Stimulated activated naive CD4-positive, alpha-beta T cell (primary cell): ENCODE data around the gene PER3.

Experiments used
- DNase-seq, 6 experiments: peaks; one replicate each; lab custom pipeline; 2025; lab: John Stamatoyannopoulos, UW

The PER3 gene

GRCh38 chr1:7833035-7833434 is 48.9 kb downstream of the PER3 start:
- DNase-seq = no peak

DNA sequence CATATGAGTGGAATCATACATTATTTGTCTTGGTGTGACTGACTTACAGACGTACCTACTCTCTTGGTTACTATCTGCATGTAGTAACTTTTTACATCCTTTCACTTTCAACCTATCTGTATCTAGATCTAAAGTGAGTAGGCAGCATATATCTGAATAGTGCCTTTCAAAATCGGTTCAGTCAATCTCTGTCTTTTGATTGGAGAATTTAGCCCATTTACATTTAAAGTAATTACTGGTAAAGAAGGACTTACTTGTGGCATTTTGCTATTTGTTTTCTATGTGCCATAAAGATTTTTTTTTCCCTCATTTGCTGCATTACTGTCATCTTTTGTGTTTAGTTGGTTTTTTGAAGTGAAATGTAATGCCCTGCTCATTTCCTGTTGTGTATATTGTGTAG is 54.6 kb downstream of the PER3 start:
- no peak for DNase-seq

DNA sequence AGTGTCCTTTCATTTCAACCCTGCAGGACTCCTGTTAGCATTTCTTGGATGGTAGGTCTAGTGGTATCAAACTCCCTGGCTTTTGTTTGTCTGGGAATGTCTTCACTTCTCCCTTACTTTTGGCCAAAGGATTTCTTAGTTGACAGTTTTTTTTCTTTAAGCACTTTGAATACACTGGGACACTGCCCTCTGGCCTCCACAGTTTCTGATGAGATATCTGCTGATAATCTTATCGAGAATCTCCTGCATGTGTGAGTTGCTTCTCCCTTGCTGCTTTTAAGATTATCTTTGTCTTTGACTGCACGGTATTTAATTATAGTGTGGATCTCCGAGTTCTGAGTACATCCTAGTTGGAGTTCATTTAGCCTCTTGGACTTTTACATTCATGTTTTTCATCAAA is 55.4 kb downstream of the PER3 start:
- no peak for DNase-seq

DNA sequence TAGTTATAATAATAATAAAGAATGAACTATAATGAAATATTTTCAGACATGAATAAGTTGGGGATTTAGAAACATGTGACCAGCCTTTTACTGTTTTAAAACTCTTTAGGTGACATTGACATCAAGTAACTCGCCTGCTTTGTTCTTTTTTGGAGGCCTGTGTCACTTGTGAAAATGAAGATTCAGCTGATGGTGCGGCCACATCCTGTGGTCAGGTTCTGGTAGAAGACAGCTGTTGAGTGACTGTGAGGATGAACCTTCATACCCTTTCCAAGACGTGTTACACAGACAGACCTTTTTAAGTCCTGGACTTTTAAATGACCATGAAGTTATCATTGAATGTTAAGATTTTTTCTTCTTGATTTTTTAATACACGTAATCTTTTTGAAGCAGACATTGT is 58.4 kb downstream of the PER3 start:
- DNase-seq = no peak

DNA sequence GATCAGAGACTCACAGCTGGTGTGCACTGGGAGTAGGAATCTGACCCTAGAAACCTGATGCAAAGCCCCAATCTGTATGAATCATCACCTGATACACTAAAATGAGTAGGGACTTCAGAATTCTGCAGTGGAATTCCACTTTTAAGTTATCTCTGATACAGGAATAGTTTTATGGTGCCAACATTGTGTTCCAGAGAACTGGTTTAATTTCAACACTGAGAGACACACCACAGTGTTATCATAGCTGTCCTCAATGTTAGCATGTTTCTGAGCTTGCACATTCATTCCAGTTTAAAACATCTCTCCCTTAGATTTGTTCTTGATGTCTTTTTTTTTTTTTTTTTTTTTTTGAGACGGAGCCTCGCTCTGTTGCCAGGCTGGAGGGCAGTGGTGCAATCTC is 61.7 kb downstream of the PER3 start:
- DNase-seq = no peak

DNA sequence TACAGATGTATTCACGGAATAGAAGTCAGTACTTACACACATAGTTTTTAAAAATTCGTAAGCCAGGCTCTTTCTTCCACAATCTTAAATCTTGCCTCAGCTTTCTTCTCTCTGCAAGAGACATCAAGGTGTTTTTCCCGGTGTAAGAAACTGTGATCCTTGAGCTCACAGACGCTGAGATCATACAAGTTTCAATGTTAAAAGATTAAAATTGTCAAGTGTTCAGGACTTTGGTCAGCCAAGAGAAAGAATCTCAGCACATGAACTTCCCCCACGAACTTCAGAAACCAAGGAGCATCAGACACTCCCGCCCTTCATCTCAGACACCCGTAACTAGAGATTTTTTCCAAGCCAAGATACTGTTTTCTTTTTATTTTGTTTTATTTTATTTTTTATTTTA is 62.6 kb downstream of the PER3 start:
- DNase-seq = no peak

GRCh38 chr1:7847599-7847998 is 63.5 kb downstream of the PER3 start:
- no peak for DNase-seq

GRCh38 chr1:7850786-7851185 is 66.7 kb downstream of the PER3 start:
- no peak for DNase-seq

DNA sequence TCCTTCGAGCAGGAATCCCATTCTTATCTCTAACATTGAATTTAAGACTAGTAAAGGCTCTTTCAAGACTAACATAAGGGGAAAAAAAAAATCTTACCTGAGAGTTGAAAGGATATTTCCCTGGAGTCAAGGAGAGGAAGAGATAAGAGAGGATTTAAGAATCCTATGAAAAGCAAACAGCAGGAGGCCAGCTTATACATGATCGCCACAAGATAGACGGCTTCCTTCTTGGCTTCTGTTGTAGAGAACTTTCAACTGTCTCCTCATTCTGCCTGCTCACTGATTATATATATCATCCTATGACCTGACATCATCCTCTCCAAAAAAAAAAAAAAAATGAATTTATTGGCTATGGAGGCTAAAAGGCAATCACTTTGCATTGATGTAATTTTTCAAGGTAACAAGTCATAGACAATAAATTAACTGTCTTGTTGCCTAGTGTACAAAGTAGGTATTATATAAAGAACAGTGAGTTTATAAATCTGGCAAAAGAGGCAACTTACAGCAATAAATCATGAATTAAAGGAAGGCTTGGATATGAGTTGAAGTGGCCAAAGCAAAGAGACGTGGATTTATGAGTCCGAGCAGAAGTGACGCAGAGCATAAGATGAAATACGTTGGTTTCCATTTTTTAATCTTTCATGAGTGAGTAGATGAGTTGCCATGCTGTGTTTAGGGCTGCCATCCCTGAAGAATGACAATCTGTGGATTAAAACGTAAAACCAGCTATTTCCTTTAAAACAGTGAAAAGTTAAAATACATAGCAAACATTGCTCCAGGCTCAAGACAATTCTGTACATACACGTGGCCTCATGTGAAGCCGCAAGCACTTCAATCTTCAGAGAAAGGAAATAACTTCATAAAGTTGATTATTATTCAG is 69.0 kb downstream of the PER3 start, which contains the start of gene UTS2:
Gene UTS2 (minus strand): TSS at position 262 of the 880 bp plus-strand sequence. CDS start 62 bp downstream, at position 200.
- no peak for DNase-seq

DNA sequence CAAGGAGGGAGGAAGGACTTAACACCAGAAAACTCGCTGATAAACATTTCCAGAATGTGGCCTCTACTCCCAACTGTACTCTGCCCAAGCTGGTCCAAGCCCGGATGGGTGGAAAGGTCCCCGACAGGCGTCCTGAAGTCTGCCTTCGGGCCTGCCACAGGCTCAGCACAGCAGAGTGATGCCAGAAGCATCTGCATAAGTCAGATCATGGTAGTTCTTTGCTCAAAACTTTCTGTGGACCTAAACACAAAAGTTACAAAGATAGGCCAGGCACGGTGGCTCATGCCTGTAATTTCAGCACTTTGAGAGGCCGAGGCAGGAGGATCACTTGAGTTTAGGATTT is 69.6 kb downstream of the PER3 start:
- DNase-seq = no peak

DNA sequence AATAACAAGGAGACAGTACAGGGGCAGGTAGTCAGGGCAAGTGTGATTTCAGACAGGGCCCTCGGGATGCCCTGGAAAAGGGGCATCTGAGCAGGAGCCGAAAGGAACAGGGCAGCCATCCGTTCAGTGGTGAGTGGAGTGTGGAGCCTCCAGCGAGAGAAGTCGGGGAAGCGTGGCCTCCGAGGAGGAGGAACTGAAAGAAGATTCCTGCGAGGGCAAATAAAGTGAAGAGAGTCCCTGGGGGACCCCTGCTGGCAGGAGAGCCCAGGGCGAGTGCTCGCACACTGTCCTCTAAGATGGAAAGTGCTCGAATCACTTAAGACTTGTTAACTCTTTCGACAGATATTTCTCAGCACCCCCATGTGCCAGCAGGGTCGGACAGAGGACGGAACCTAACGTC is 72.3 kb downstream of the PER3 start:
- DNase-seq = no peak

- DNase-seq = no peak
Measured at GRCh38 chr1:7857000-7857399, 72.9 kb downstream of the PER3 start.

DNA sequence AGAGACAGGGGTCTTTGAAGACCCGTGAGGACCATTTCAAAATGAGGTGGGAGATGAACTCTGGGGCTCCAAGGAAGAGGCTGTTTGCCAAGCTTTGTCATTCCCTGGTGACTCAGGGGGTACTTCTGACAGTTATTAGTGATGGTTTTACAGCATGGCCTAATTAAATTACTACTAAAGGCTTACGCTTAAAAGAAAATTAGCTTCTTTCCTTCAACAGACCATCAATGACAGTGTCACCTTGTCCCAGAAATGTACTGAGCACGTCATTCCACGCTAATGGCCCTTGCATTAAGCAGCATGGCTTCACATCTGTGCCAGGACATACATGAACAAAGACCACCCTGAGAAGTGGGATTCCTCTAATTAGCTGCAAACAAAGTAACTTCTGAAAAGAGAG is 73.9 kb downstream of the PER3 start:
- DNase-seq = no peak

GRCh38 chr1:7859406-7859805 is 75.3 kb downstream of the PER3 start:
- no peak for DNase-seq

GRCh38 chr1:7860130-7860529 is 76.0 kb downstream of the PER3 start:
- no peak for DNase-seq

DNA sequence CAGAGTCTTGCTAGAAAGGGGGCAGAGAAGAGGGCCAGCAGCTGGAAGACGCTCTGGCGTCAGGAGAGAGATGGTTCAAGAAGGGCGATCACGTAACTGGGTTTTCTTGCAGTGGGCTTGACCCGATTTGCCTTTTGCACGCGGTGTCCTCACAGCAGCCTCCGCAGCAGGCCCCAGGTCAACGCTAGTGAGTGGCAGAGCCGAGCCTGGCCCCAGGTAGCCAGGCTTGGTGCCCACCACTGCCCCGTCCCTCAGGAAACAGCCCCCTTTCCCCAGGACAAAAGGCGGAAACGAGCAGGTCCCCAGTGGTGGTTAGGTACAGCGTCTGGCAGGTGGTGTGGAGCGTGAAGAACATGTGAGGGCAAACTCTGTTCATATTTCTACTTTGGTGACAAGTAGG is 77.4 kb downstream of the PER3 start:
- no peak for DNase-seq

DNA sequence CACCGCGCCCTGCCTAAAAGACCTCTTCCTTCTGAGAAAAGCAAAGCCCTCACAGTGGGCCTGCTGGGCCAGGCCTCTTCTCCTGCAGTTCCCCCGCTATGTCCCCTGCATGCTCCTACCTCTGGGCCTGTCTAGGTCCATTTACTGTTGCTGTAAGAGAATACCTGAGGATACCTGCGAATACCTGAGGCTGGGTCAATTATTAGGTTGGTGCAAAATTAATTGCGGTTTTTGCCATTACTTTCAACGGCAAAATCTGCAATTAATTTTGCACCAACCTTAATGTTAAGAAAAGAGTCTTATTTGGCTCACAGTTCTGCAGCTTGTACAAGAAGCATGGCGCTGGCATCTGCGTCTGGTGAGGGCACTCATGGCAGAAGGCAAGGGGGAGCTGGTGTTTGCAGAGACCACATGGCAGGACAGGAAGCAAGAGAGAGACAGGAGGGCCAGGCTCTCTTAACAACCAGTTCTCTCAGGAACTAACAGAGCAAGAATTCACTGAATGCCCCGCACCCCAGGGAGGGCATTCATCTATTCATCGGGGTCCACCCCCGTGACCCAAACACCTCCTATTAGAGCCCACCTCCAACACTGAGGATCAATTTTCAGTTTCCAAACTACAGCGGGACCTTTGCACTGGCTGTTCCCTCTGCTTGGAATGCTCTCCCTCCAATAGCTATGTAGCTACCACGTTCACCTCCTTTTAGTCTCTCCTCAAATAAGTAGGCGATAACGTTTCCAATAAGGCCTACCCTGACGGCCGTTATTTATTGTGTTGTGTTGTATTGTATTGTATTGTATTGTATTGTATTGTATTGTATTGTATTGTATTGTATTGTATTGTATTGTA is 78.3 kb downstream of the PER3 start:
- DNase-seq = no peak

GRCh38 chr1:7863756-7864328 is 79.8 kb downstream of the PER3 start:
- no peak for DNase-seq

DNA sequence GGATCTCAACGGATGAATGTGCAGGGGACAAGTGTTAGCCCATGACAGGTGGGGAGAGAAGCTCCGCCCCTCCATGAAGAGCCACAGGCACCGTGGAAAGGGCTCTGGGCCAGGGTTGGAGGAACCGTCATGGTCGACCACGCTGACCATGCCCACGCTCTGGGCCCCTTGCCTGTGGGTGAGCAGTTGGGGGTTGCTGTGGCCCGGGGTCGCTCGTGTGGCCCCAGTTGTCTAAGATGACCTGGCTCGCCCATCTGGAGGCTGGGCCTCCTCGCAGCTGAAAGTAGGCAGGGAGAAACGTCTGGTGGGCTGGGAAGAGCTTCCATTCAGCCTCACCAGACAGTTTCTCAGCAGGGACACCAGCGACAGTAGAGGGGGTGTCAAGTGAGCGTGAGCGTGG is 81.9 kb downstream of the PER3 start:
- DNase-seq = no peak

GRCh38 chr1:7868070-7868780 is 84.1 kb downstream of the PER3 start:
- DNase-seq = no peak

DNA sequence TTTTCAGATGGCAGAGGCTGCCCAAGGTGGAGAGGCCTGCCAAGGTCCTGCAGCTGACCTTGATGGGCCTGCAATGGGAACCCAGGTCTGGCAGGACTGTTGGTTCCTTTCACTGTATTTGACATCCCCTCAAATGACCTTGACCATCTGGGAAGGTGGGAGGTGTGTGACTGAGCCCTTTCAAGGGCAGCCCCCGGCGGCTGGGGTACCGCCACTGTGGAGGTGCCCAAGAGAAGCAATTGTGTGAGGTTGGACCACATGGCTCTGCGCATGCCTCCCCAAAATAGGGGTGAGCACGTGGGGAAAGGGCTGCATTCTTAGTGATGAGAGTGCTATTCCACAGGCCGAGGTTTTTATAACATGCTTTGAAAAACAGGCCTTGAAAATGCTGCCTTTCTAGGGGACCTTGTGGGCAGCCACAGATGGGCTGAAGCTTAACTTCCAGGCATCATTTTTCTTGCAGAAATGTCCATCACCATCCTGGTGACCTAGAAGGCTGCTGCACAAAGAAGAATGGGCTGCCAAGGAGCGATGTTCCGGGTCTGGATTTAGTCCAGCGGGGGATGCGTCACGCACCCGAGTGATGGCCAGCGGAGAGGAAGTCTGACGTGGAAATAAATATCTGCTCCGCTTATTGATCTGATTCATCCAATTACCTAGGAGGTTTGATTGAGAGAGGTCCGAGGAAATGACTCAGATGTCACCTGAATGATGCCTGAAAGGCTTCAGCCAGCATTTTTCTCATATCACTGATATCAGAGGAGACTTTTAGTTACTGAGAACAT is 85.2 kb downstream of the PER3 start:
- no peak for DNase-seq
